Spleen (tissue), 7 donors: ENCODE results near the gene FOXM1.
"Not testable (repeated sequence)": the region's sequence is repeated elsewhere in the genome, so short reads cannot be mapped to it uniquely, and the experiment has no call there.

Source experiments
- POLR2A ChIP-seq, 3 donors: fragments of 450-650 bp; IDR thresholded peaks; one replicate each; pipeline ENCODE4 v1.5.1; 2017; ENCODE audit warnings: antibody characterized with exemption in 3 of 3, mild to moderate bottlenecking in 1 of 3
- POLR2AphosphoS5 ChIP-seq, 3 donors: sonication (generic); formaldehyde crosslinking; IDR thresholded peaks; one replicate each; pipeline ENCODE4 v1.5.1; 2017; ENCODE audit warnings: antibody characterized with exemption in 3 of 3
- TF ChIP-seq, protein P1 (sequence below), 11 experiments: fragments of 200-600 bp in 7 of 11; fragments of 450-650 bp in 4 of 11; sonication (generic) in 4 of 11; IDR thresholded peaks in 8 of 11; conservative IDR thresholded peaks in 3 of 11; 1 replicate in 7 of 11; 2 replicates in 4 of 11; pipeline versions ENCODE4 v1.4.0 to v1.8.0; 2016 to 2021; ENCODE audit warnings: antibody characterized with exemption in 11 of 11, inconsistent platforms in 4 of 11, mild to moderate bottlenecking in 1 of 11
- donor health status: DM: no; HTN: no; CAD: no; lungs with moderate emphysema.
- donor health status: DM: no; HTN: no; CAD: no.
- donor health status: DM: no; HTN: no; CAD: no.

DNA sequence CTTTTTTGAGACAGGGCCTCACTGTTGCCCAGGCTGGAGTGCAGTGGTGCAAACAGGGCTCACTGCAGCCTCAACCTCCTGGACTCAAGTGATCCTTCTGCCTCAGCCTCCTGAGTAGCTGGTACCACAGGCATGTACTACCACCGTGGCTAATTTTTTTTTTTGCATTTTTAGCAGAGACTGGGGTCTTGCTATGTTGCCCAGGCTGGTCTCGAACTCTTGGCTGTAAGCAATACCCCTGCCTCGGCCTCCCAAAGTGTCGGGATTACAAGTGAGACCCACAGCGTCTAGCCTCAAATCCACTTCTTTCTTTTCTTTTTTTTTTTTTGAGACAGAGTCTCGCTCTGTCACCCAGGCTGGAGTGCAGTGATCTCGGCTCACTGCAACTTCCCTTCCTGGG, 13.6 kb downstream of the FOXM1 start:
- not testable (repeated sequence) for TF ChIP-seq POLR2A, POLR2AphosphoS5 (IDR thresholded peaks at IDR 0.05)
- TF ChIP-seq, protein P1, sequence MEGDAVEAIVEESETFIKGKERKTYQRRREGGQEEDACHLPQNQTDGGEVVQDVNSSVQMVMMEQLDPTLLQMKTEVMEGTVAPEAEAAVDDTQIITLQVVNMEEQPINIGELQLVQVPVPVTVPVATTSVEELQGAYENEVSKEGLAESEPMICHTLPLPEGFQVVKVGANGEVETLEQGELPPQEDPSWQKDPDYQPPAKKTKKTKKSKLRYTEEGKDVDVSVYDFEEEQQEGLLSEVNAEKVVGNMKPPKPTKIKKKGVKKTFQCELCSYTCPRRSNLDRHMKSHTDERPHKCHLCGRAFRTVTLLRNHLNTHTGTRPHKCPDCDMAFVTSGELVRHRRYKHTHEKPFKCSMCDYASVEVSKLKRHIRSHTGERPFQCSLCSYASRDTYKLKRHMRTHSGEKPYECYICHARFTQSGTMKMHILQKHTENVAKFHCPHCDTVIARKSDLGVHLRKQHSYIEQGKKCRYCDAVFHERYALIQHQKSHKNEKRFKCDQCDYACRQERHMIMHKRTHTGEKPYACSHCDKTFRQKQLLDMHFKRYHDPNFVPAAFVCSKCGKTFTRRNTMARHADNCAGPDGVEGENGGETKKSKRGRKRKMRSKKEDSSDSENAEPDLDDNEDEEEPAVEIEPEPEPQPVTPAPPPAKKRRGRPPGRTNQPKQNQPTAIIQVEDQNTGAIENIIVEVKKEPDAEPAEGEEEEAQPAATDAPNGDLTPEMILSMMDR (IDR thresholded peaks at IDR 0.05 in 8 of 11, conservative IDR thresholded peaks at IDR 0.05 in 3 of 11), result not testable (repeated sequence)
